Measurements from ENCODE around the gene PUDP.

DNA sequence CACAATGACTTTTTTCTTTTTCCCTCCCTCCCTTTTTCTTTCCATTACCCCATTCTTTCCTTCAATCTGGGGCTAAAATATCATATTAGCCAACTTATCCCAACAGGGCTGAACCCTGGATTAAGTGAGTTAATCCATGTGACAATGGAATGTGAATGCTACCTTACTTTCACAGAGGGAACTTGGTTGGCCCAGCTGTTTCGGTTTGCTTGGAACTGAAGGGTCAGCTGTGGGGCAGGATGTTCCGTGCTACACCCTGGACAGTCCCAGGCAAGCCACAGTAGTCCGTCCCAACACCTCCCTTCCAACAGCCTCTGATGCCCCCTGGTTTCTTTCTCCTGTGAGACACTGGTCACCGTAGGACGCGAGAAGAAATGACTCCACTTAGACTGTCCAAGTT is 95.4 kb downstream of the PUDP start:
- TF ChIP-seq, protein P1, sequence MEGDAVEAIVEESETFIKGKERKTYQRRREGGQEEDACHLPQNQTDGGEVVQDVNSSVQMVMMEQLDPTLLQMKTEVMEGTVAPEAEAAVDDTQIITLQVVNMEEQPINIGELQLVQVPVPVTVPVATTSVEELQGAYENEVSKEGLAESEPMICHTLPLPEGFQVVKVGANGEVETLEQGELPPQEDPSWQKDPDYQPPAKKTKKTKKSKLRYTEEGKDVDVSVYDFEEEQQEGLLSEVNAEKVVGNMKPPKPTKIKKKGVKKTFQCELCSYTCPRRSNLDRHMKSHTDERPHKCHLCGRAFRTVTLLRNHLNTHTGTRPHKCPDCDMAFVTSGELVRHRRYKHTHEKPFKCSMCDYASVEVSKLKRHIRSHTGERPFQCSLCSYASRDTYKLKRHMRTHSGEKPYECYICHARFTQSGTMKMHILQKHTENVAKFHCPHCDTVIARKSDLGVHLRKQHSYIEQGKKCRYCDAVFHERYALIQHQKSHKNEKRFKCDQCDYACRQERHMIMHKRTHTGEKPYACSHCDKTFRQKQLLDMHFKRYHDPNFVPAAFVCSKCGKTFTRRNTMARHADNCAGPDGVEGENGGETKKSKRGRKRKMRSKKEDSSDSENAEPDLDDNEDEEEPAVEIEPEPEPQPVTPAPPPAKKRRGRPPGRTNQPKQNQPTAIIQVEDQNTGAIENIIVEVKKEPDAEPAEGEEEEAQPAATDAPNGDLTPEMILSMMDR (IDR thresholded peaks at IDR 0.05): no peak
- no peak for TF ChIP-seq POLR2A (IDR thresholded peaks at IDR 0.05)
